WERI-Rb-1 (cell line): Measurements from ENCODE around the gene FADS1.

Experiments used
- DNase-seq: peaks from one replicate; pipeline ENCODE4 v3.0.0-alpha.2; 2020
- H3K27ac ChIP-seq: fragments of 250-450 bp; sonication (Bioruptor Pico); 2 replicates; pipeline ENCODE4 v1.5.1; 2020; ENCODE audit warnings: mild to moderate bottlenecking, moderate library complexity
- H3K27me3 ChIP-seq: fragments of 250-450 bp; sonication (Bioruptor Pico); 2 replicates; pipeline ENCODE4 v1.5.1; 2021; ENCODE audit warnings: mild to moderate bottlenecking, low read depth, moderate library complexity; ENCODE audit not compliant: insufficient read depth, severe bottlenecking
- H3K36me3 ChIP-seq: fragments of 250-450 bp; sonication (Bioruptor Pico); 2 replicates; pipeline ENCODE4 v1.5.1; 2020; ENCODE audit warnings: mild to moderate bottlenecking, moderate library complexity
- H3K4me3 ChIP-seq: 2 replicates; pipeline ENCODE4 v1.5.1; 2011; ENCODE audit warnings: low read depth, mild to moderate bottlenecking, control low read depth, low read length
- H3K9me3 ChIP-seq: fragments of 250-450 bp; sonication (Bioruptor Pico); 2 replicates; pipeline ENCODE4 v1.5.1; 2021; ENCODE audit warnings: mild to moderate bottlenecking, moderate library complexity; ENCODE audit not compliant: severe bottlenecking
- TF ChIP-seq, protein P1 (sequence below): IDR thresholded peaks from 2 replicates; pipeline ENCODE4 v1.5.1; 2011; ENCODE audit warnings: low read depth, mild to moderate bottlenecking, control low read depth, inconsistent platforms, low read length

The FADS1 gene

DNA sequence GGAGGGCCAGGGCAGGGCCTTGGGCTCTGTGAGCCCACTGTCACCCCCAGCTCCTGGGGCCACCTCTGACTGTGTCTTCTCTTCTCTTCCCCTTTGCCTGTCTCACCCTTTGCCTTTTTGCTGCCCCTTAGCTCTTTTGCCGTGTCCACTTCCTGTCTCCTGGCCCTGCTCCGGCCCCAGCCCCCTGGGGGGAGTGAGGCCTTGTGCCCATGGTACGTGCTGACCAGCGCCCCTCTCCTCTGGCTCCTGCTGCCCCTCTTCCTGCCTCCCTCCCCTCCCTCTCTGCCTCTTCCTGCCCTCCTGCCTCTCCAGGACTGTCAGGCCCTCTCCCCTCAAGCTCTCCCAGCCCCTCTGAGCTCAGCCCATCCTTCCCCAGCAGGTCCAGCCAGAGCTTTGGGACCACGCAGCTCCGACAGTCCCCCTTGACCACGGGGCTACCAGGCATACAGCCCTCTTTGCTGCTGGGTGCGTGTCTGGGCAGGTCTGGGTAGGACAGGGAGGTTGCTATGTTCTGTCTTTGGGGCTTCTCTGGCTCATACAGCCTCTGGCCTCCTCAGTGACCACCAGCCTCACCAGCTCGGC is 36.1 kb downstream of the FADS1 start:
- Histone ChIP-seq H3K27ac (peak overlapping the region; percentile 57; the same call in 1 of the 2 replicates), H3K36me3 (peaks cover 8% of the 10 kb centered on the region; the same call in 1 of the 2 replicates), H3K4me3 (no peak overlapping the region), H3K27me3 (no peaks in the 10 kb centered on the region), H3K9me3 (no peaks in the 10 kb centered on the region)
- no peak for DNase-seq
- TF ChIP-seq, protein P1, sequence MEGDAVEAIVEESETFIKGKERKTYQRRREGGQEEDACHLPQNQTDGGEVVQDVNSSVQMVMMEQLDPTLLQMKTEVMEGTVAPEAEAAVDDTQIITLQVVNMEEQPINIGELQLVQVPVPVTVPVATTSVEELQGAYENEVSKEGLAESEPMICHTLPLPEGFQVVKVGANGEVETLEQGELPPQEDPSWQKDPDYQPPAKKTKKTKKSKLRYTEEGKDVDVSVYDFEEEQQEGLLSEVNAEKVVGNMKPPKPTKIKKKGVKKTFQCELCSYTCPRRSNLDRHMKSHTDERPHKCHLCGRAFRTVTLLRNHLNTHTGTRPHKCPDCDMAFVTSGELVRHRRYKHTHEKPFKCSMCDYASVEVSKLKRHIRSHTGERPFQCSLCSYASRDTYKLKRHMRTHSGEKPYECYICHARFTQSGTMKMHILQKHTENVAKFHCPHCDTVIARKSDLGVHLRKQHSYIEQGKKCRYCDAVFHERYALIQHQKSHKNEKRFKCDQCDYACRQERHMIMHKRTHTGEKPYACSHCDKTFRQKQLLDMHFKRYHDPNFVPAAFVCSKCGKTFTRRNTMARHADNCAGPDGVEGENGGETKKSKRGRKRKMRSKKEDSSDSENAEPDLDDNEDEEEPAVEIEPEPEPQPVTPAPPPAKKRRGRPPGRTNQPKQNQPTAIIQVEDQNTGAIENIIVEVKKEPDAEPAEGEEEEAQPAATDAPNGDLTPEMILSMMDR: no peak

DNA sequence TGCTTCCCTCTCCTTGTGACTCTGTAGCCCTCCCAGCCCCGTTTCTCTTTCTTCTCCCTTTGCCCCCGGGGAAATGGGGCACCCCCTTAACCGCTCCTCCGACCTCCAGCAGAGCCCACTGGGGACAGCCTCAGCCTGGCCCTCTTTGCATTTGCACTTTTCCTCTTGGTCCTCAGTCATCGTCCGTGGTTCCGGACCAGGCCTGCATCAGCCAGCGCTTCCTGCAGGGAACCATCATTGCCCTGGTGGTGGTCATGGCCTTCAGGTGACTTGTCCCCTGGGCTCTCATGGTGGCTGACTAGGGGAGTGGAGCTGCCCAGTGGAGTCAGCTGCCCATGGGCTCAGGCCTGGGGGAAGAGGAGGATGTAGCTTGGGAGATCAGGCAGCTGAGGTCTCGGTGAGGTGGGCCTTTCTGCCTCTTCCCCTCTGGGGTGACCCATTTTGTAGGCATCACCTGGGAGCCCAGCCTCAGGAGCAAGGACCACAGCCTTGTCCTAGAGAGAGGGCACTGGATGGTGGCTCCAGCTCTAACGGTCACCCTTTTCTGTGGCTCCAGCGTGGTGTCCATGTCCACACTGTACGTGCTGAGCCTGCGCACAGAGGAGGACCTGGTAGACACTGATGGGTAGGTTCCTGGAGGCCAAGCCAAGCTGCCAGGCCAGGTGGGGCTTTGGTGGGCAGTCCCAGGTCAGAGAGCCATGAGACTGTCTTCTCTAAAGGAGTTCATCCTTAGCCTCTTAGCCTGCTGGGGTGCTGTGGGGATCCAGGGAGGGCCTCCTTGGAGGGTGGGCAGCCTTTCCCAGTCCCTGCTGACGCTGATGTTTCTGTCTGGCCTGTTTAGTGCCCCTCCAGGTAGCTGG is 36.9 kb downstream of the FADS1 start:
- H3K27ac ChIP-seq: no peak overlapping the region; the same call in 1 of the 2 replicates
- no peaks in the 10 kb centered on the region for H3K27me3 ChIP-seq
- DNase-seq: no peak
- no peak overlapping the region for H3K4me3 ChIP-seq
- no peaks in the 10 kb centered on the region for H3K9me3 ChIP-seq
- TF ChIP-seq, protein P1: no peak
- H3K36me3 ChIP-seq: peaks cover 5% of the 10 kb centered on the region; the same call in 1 of the 2 replicates

DNA sequence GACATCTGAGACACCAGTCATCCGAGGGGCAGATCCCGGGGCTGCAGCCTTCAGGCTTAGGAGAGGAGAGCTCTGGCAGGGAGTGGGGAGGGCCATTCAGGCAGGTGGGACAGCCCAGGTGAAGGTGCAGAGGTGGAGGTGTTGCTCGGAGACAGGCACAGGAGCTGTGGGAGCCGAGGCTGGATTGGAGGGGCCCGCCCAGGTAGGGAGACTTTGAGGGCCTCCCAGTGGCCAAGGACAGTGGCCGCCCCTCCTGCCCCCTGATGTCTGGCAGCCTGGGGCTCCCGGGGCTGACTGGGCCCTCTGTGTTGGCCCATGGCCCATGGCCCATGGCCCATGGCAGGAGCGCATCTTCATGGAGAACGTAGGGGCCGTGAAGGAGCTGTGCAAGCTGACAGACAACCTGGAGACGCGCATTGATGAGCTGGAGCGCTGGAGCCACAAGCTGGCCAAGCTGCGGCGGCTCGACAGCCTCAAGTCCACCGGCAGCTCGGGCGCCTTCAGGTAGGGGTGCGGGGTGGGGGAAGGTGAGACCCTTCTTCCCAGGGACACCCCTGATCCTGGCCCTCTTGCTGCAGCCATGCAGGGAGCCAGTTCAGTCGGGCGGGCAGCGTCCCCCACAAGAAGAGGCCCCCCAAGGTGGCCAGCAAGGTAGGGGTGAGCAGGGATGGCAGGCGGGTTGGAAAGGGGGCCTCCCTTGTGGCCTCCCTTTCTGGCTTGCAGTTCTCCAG is 37.7 kb downstream of the FADS1 start:
- DNase-seq: no peak
- TF ChIP-seq, protein P1: no peak
- H3K27me3 ChIP-seq: no peaks in the 10 kb centered on the region
- H3K9me3 ChIP-seq: no peaks in the 10 kb centered on the region
- no peak overlapping the region for H3K27ac ChIP-seq
- no peak overlapping the region for H3K4me3 ChIP-seq
- 0 out of 2 replicates have a peak, but pooled peaks cover 3% of the 10 kb centered on the region for H3K36me3 ChIP-seq

DNA sequence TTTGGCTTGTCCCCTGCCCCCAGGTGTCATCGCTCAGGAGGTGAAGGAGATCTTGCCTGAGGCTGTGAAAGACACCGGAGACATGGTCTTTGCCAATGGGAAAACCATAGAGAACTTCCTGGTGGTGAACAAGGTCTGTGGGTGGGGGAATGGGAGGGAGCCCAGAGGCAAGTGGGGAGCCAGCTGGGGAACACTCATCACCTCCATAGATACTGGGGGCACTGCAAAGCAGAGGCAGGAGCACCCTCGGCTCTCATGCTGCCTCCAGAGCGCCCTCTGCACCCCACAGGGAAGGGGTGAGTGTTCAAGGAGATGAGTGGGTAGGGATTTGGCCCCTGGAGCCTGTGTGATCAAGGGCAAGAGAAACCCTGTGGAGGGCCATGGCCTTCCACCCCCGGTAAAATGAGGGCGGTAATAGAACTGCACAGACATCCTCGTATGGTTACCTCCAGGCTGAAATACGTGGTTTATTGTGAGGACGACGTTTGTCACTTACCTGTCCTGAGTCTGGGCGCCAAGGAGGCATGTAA is 38.4 kb downstream of the FADS1 start:
- no peaks in the 10 kb centered on the region for H3K9me3 ChIP-seq
- H3K27me3 ChIP-seq: no peaks in the 10 kb centered on the region
- TF ChIP-seq, protein P1: no peak
- 0 out of 2 replicates have a peak, but pooled peaks cover 3% of the 10 kb centered on the region for H3K36me3 ChIP-seq
- no peak for DNase-seq
- no peak overlapping the region for H3K4me3 ChIP-seq
- no peak overlapping the region for H3K27ac ChIP-seq

DNA sequence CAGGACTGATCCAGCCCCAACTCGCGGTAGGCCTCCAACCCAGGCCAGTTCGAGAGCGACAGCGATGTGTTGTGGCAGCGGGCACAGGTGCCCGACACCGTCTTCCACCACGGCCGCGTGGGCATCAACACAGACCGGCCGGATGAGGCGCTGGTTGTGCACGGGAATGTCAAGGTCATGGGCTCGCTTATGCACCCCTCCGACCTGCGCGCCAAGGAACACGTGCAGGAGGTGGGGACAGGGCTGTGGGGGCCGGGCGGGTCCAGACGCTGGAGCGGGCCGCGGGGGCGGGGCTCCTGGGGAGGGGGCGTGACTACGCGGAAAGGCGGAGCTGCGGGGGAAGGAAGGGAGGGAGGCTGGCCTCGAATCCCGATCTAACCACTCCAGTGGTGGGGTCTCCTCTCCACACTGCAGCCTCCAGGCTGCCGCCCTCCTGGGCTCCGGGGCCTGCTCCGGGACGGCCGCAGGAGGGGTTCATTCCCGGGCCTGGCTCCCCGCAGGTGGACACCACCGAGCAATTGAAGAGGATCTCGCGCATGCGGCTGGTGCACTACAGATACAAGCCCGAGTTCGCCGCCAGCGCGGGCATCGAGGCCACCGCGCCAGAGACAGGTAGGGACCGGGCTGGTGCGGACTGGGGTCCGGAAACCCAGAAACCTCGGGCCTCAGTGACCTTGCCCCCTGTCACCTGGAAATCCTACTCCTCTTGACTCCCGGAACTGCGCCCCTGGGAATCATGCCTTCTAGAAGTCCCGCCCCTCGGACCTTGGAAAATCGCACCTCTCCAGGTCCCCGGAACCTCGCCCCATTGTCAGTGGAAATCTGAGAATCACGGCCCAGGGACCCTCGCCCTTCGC is 39.3 kb downstream of the FADS1 start:
- 0 out of 2 replicates have a peak, but pooled peaks cover 3% of the 10 kb centered on the region for H3K36me3 ChIP-seq
- TF ChIP-seq, protein P1: no peak
- DNase-seq: no peak
- no peaks in the 10 kb centered on the region for H3K9me3 ChIP-seq
- H3K27ac ChIP-seq: no peak overlapping the region
- no peaks in the 10 kb centered on the region for H3K27me3 ChIP-seq
- H3K4me3 ChIP-seq: no peak overlapping the region
